Activated T-cell treated with anti-CD3 and anti-CD28 coated beads, Interleukin-2, amount 50 U/mL, for 72 hours (primary cell): Measurements from ENCODE around the gene DDB1. TPM values are rescaled to one million over a fixed set of nuclear protein-coding genes. Genes with fewer than 3 reads are reported as not detected.

Experiments used
- ATAC-seq, 2 donors: fragments of 150-1000 bp; cut with Tn5 transposase; replicated peaks in 1 of 2; 2 replicates each; pipeline ENCODE4 v1.10.0; 2021; ENCODE audit warnings: moderate library complexity in 2 of 2, mild to moderate bottlenecking in 1 of 2
- DNase-seq, 2 donors: peaks; one replicate each; pipeline ENCODE4 v3.0.0; 2021 to 2022; ENCODE audit warnings: mixed read lengths in 1 of 2
- H3K27ac Mint-ChIP-seq: one replicate; pipeline ENCODE4 v1.8.0; 2022; ENCODE audit warnings: mild to moderate bottlenecking, moderate library complexity, mixed read lengths
- H3K27me3 Mint-ChIP-seq: one replicate; pipeline ENCODE4 v1.8.0; 2022; ENCODE audit warnings: low read depth, mixed read lengths
- H3K36me3 Mint-ChIP-seq, 2 donors: one replicate each; pipeline ENCODE4 v1.8.0; 2022; ENCODE audit warnings: mixed read lengths in 2 of 2, mild to moderate bottlenecking in 1 of 2; ENCODE audit not compliant: insufficient read depth in 2 of 2
- H3K4me1 Mint-ChIP-seq: one replicate; pipeline ENCODE4 v1.8.0; 2022; ENCODE audit warnings: low read depth, mixed read lengths
- H3K4me3 Mint-ChIP-seq, 2 donors: one replicate each; pipeline ENCODE4 v1.8.0; 2022; ENCODE audit warnings: mild to moderate bottlenecking in 2 of 2, mixed read lengths in 2 of 2, moderate library complexity in 2 of 2
- H3K9me3 Mint-ChIP-seq, 2 donors: one replicate each; pipeline ENCODE4 v1.8.0; 2022; ENCODE audit warnings: mixed read lengths in 2 of 2
- total RNA-seq, 2 donors: library from RNA; stranded (reverse); gene quantifications; one replicate each; pipeline ENCODE4 v1.2.3, GENCODE V29; 2022

The DDB1 gene
- total RNA-seq, 2 donors from 2014 or later = 168 to 176 TPM

DNA sequence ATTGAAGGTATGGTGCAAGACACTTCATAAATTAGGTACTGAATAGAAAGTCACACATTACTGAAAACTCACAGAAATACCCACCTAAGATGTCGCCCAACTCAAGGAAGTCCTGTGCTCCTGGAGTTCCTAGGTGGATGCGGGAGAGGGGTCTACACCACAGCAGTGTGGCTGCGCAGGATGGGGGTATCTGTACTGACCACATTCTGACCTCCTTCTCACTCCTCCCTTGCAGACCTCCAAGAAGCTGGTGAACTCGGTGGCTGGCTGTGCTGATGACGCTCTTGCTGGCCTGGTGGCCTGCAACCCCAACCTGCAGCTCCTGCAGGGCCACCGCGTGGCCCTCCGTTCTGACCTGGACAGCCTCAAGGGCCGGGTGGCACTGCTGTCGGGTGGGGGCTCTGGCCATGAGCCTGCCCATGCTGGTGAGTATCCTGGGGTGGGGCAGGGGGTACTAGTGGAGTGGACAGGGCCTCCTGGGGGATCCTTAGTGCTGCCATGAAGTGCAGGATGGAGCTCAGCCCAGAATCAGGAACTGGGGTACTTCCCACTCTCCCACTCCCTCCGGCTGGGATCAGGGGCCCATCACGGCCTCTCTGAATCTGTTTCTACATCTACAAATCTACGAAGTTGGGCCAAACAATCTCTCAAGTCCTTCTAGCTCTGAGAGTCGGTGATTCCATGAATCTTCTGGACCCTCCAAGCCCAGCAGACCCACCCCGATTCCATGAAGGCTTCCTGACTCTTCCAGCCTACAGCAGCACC lies 5.0 kb upstream of the DDB1 start:
- ATAC-seq = no peak
- Mint-ChIP-seq H3K9me3 (no peaks in the 10 kb centered on the region), H3K27me3 (no peaks in the 10 kb centered on the region), H3K4me3 (no peak overlapping the region), H3K4me1 (peaks cover 42% of the 10 kb centered on the region), H3K27ac (no peak overlapping the region), H3K36me3 (peaks cover 4 to 5% of the 10 kb centered on the region in 2 donors)
- DNase-seq = no peak

DNA sequence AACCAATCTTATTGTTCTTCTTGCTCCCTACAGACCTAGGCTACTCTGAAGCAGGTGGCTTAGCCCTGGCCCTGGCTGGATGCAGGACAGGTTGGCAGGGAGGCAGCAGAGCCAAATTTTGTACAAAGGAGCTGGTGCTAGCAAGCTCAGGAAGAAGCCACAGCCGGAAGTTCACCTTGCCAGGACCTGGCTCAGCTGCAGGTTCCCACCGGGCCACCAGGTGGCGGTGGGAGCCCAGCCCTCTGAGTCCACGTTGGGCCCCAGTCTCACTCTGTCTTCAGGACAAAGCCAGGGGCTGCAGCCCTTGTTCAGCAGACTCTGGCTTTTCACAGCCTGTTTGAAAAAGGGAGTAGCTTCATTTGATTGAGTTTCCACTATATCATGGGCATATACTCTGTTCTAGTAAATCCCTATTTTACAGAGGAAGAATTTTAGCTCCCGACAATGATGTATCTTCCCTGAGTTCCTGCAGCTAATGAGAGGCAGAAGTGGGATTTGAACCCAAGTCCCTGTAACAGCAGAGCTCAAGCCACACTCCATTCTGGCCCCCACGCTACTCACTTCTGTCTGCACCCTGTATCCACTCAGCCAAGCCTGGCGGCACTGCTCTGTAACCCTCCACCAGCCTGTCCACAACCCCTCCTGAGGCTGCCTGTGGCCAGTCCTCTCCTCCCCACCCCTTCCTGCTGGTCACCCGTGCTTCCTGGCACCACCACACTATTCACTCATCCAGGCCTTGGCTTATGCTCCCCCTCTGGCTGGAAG lies 3.4 kb upstream of the DDB1 start:
- peaks cover 5 to 7% of the 10 kb centered on the region in 2 donors for H3K36me3 Mint-ChIP-seq
- no peaks in the 10 kb centered on the region for H3K9me3 Mint-ChIP-seq
- ATAC-seq (peak; percentile 54 to 59), DNase-seq (peak; percentile 83 to 90)
- peak overlapping the region; percentile 51 for H3K27ac Mint-ChIP-seq
- H3K4me3 Mint-ChIP-seq = no peak overlapping the region
- no peaks in the 10 kb centered on the region for H3K27me3 Mint-ChIP-seq
- peaks cover 55% of the 10 kb centered on the region for H3K4me1 Mint-ChIP-seq

DNA sequence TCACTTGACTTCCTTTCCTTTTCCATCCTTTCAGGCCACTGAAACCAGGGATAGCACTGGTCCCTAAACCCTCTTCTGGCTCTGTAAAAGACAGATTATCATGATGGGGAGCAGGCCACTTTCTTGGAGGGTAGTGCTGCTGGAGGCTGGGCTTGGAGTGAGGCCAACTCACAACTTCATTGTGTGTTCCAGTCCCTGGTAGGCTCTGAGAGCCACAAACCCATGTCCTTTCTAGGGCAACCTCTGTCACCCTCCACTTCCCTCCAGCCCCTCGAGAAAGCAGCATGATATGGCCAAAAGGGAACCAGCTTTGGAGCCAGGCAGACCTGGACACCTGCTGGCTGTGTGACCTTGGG lies 2.4 kb upstream of the DDB1 start:
- no peak for DNase-seq
- Mint-ChIP-seq H3K4me3 (no peak overlapping the region), H3K9me3 (no peaks in the 10 kb centered on the region), H3K36me3 (peaks cover 5 to 7% of the 10 kb centered on the region in 2 donors), H3K27me3 (no peaks in the 10 kb centered on the region), H3K27ac (peak overlapping the region; percentile 62), H3K4me1 (peaks cover 65% of the 10 kb centered on the region)
- no peak for ATAC-seq

DNA sequence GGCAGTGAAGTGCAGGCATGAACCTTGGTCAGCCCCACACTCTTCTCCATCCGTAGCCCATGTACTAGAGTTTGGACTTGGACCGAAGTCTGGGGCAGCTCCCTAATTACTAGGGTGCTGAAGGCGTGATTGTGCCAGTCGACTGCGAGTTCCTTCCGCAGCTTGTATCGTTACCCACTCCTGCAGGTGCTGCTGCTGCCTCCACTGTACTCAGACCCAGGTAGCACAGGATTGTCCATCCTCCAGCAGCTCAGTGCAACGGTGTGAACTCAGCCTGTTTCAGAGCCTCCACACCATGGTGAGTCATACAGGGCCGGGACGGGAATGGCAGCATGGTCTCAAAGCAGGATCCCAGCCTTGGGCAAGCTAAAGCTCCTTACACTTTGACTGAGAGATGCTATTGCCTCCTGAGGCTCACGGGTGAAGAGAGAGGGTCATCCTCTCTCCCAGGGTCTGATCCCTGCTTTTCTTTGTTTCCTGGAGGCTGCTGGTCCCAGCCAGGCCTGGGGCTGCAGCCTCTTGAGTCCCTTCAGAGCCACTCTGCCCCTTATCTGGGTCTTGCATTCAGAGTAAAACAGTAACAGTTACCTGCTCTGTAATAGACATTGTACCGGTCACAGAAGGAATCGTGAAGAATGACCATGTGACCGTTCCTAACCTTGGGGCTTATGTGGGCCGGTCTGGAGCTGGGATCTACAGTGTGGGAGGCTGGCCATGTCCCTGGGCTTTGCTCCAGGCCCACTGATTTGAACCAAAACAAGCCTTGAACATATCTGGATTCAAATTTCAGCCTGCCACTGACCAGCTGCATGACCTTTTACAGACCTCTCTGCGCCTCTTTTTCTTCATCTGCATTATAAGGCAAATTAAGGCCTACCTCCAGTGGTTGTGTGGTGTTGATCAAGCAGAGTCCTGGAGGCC lies 1.8 kb upstream of the DDB1 start:
- Mint-ChIP-seq H3K4me1 (peaks cover 72% of the 10 kb centered on the region), H3K27me3 (no peaks in the 10 kb centered on the region), H3K9me3 (no peaks in the 10 kb centered on the region), H3K27ac (peak overlapping the region; percentile 99), H3K4me3 (peak overlapping the region; percentile 95 to 99), H3K36me3 (peaks cover 5 to 8% of the 10 kb centered on the region in 2 donors)
- DNase-seq = no peak
- no peak for ATAC-seq

DNA sequence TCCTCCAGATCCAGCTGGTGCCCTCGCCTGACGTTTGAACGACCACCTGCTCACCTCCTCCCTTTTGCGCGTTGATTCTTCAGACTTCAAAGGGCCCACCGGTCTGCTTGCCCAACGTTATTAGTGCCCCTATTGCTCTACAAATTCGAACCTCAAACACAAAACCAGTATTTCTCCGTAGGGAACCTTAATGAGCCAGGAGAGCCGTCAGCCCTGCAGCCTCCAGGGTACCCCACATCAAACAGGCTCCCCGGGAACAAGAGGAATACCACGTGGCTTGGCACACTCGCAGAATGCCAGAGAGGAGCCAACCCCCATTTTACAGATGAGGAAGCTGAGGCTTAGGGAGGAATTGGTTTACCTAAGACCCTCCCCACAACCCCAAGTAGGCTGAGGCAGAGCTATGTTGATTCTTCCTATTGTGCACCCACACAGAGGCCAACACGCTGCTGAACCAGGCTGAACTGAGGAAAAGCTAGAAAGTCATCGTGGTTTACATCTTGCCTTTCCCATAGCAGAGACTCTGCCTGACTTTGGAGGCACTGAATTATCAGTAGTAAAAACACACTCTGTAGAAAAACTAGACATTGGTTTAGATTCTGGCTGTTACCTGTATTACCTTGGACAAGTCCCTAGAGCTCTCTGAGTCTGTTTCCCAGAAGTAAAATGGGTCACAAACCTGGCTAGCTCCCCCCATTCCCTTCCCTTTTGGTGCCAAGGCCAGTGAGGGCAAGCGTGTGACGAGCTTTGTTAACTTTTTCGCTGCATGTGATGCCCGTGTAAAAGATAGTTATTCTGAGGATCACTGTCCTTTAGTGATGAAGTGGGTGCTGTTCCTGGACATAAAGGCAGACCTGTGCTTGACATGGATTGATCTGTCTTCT lies 887 bp upstream of the DDB1 start:
- no peak for DNase-seq
- ATAC-seq = no peak
- Mint-ChIP-seq H3K27ac (peak overlapping the region; percentile 99), H3K9me3 (no peaks in the 10 kb centered on the region), H3K27me3 (no peaks in the 10 kb centered on the region), H3K4me3 (peak overlapping the region; percentile 95 to 99), H3K4me1 (peaks cover 79% of the 10 kb centered on the region), H3K36me3 (peaks cover 9 to 11% of the 10 kb centered on the region in 2 donors)

DNA sequence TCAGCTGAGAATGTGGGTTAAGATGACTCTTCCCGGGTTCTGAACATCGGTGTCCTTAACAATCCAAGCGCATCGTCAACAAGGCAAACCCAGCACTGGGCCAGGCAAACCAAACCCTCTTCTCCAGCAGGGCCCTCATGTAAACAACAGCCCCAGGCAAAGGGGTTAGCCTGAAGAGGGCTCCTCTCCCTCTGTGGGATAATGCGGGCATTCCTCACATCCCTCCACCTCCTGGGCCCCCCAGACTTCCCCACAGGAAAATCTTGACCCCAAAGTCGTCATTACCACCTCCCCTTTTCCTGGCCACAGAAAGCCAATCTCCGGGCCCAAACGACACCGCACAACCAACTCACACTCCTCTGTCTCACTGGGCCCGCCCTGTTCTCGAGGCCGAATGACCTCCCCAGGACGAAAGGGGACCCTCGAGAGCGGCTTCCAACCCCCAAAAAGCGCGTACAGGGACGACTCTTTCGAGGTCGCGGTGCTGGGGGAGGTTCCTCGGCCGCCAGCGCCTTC lies 566 bp downstream of the DDB1 start:
- peak in 1 of 2 donors; percentile 1 for ATAC-seq
- DNase-seq = peak in 1 of 2 donors; percentile 19

DNA sequence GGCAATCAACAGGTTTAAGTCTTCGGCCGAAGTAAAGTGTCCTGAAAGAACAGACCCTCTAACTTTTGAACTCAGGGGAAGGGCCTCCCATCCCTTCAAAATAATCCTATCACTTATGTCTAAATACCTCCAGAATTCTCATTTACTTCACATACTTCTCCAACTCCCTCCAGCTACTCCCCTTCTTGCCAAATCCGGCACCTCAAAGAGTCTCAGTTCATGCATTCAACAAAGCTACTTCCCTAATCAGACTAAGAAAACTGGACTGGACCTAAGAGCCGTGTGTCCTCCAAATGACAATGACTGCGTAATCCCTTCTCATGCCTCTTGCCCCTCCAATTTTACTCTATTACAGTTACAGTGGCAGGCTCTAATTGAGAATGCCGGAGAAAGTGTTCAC lies 1.3 kb downstream of the DDB1 start:
- Mint-ChIP-seq H3K27me3 (no peaks in the 10 kb centered on the region), H3K36me3 (peaks cover 13 to 21% of the 10 kb centered on the region in 2 donors), H3K4me3 (peak overlapping the region; percentile 95 to 99), H3K9me3 (no peaks in the 10 kb centered on the region), H3K4me1 (peaks cover 88% of the 10 kb centered on the region), H3K27ac (peak overlapping the region; percentile 99)
- DNase-seq (no peak), ATAC-seq (no peak)

More for the DNA sequence above, 566 bp downstream of the DDB1 start:
- peaks cover 92% of the 10 kb centered on the region for H3K4me1 Mint-ChIP-seq
- no peaks in the 10 kb centered on the region for H3K9me3 Mint-ChIP-seq
- H3K27ac Mint-ChIP-seq = peak overlapping the region; percentile 99
- peak overlapping the region; percentile 95 to 99 for H3K4me3 Mint-ChIP-seq
- peaks cover 13 to 21% of the 10 kb centered on the region in 2 donors for H3K36me3 Mint-ChIP-seq
- no peaks in the 10 kb centered on the region for H3K27me3 Mint-ChIP-seq

DNA sequence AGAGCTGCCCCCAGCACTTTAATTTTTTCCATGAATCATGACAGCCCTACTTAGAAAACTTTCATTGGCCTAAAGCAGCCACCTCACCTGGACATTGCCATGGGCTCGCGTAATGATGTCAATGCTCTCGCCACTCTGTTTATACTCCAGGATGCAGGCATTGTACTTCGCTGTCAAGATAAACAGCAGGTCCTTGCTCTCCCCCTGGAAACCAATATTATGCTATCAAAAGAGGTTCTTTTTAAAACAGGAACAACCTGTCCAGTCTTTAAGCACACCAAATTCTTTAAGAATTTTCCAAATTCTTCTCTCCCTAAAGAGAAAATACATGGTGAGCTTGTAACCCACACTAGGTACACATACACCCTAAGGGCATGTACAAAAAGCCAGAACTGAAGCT lies 3.0 kb downstream of the DDB1 start:
- ATAC-seq (no peak), DNase-seq (no peak)
- H3K27ac Mint-ChIP-seq = peak overlapping the region; percentile 47
- peak overlapping the region in 1 of 2 donors; percentile 6 for H3K4me3 Mint-ChIP-seq
- H3K9me3 Mint-ChIP-seq = no peaks in the 10 kb centered on the region
- no peaks in the 10 kb centered on the region for H3K27me3 Mint-ChIP-seq
- peaks cover 13 to 34% of the 10 kb centered on the region in 2 donors for H3K36me3 Mint-ChIP-seq
- H3K4me1 Mint-ChIP-seq = peaks cover 70% of the 10 kb centered on the region

DNA sequence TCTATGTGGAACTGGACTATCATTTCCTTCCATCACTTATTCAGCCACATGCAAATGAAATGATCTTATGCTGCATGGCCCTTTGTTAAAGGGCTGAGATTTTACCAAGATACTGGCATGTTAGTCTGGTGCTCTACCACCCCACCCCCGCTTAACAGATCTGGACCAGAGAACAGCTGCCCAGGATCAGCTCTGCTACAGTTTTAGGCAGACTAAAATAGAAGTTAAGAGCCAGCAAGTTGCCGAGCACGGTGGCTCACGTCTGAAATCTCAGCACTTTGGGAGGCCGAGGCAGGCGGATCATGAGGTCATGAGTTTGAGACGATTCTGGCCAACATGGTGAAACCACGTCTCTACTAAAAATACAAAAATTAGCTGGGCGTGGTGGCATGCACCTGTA lies 4.6 kb downstream of the DDB1 start:
- ATAC-seq (no peak), DNase-seq (no peak)
- peaks cover 14 to 43% of the 10 kb centered on the region in 2 donors for H3K36me3 Mint-ChIP-seq
- H3K27ac Mint-ChIP-seq = no peak overlapping the region
- no peak overlapping the region for H3K4me3 Mint-ChIP-seq
- no peaks in the 10 kb centered on the region for H3K9me3 Mint-ChIP-seq
- peaks cover 55% of the 10 kb centered on the region for H3K4me1 Mint-ChIP-seq
- H3K27me3 Mint-ChIP-seq = no peaks in the 10 kb centered on the region

DNA sequence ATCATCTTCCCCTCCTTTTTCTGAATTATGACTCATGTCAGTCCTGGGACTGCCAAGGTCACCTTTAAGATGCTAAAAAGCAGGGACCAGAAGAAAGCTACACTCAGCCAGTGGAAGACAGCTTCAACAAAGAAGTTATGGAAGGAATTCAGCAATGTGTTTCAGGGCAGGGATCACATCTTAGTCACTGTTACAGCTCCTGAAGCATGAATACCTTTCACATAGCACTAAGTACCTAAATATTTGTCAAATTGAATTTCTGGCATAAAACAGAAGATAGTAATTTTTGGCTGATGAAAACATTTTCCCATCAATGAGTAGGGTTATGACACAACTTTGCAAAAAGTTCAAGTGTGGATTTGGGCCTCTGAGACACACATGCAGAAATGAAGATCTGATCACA lies 5.2 kb downstream of the DDB1 start:
- no peaks in the 10 kb centered on the region for H3K27me3 Mint-ChIP-seq

DNA sequence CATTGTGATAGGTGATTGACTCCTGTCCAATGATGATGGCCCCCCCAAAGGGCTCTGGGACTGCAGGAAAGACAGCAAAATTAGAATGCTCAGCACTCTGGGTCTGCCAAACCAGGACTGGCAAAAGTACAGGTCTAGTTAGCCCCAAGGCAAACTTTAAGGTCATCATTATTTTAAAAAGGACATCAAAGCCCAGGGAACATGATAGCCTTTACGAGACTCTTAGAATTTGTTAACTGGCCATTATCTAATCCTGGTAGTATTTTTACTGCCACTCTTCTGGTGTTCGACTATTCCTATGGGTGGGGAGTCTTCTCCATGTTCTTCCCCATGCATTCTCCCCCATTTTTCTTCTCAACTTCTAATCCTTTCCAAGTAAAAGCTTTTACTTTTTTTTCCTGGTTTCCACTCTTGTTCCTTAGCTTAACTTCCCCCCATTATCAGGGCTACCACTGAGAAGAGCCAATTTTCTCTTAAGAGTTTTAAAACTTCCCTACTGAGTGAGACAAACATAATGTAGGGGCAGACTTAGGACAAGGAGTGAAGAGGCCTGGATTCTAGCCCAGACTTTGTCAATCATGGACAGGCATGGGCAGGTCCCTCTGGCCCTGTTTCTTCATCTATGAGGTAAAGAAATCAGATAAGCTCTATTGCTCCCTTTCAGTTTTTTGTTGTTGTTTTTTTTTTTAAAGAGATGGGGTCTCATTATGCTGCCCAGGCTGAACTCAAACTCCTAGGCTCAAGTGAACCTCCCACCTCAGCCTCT lies 7.1 kb downstream of the DDB1 start:
- DNase-seq (no peak), ATAC-seq (no peak)
- no peaks in the 10 kb centered on the region for H3K27me3 Mint-ChIP-seq
- peak overlapping the region; percentile 68 for H3K27ac Mint-ChIP-seq
- no peaks in the 10 kb centered on the region for H3K9me3 Mint-ChIP-seq
- H3K4me1 Mint-ChIP-seq = peaks cover 33% of the 10 kb centered on the region
- no peak overlapping the region for H3K4me3 Mint-ChIP-seq
- H3K36me3 Mint-ChIP-seq = peaks cover 18 to 57% of the 10 kb centered on the region in 2 donors

More for the DNA sequence above, 5.2 kb downstream of the DDB1 start:
- no peak for DNase-seq
- no peak overlapping the region for H3K4me3 Mint-ChIP-seq
- peaks cover 51% of the 10 kb centered on the region for H3K4me1 Mint-ChIP-seq
- H3K36me3 Mint-ChIP-seq = peaks cover 14 to 46% of the 10 kb centered on the region in 2 donors
- H3K27ac Mint-ChIP-seq = peak overlapping the region; percentile 13
- H3K9me3 Mint-ChIP-seq = no peaks in the 10 kb centered on the region
- no peak for ATAC-seq
